GM20000 (cell line): Measurements from ENCODE around the gene RBCK1.
A peak's percentile ranks its signal among the peaks of the same experiment; 100 is the strongest.
"Not testable (repeated sequence)": the region's sequence is repeated elsewhere in the genome, so short reads cannot be mapped to it uniquely, and the experiment has no call there.

Source experiments
- DNase-seq: peaks from one replicate; pipeline ENCODE4 v3.0.0; 2012; ENCODE audit warnings: low spot score
- CTCF ChIP-seq: IDR thresholded peaks from 2 replicates; pipeline ENCODE4 v1.5.1; 2012; ENCODE audit warnings: mild to moderate bottlenecking, control low read depth; ENCODE audit errors: extremely low read depth, missing control alignments

The RBCK1 gene

GRCh38 chr20:475463-476357 is 67.6 kb downstream of the RBCK1 start:
- DNase-seq = no peak
- TF ChIP-seq CTCF = no peak

- DNase-seq = not testable (repeated sequence)
Measured at GRCh38 chr20:476561-477249, 68.6 kb downstream of the RBCK1 start.

- TF ChIP-seq CTCF = no peak
- no peak for DNase-seq
Measured at GRCh38 chr20:478010-478948, 70.2 kb downstream of the RBCK1 start.

GRCh38 chr20:478949-479429 is 70.9 kb downstream of the RBCK1 start:
- peak; percentile 33 for TF ChIP-seq CTCF
- DNase-seq = peak; percentile 54

- TF ChIP-seq CTCF = no peak
Measured at GRCh38 chr20:479487-479886, 71.4 kb downstream of the RBCK1 start.

GRCh38 chr20:480044-480443 is 71.9 kb downstream of the RBCK1 start:
- TF ChIP-seq CTCF = no peak
- no peak for DNase-seq

More at GRCh38 chr20:479487-479886, 71.4 kb downstream of the RBCK1 start:
- DNase-seq = no peak

- no peak for DNase-seq
- TF ChIP-seq CTCF = no peak
Measured at GRCh38 chr20:481167-481566, 73.1 kb downstream of the RBCK1 start.
